PC-9 (cell line): ENCODE data around the gene BORCS5.

Experiments
- EZH2 ChIP-seq: fragments of 200-600 bp; sonication (generic); IDR thresholded peaks from 2 replicates; pipeline ENCODE4 v1.8.0; 2017; ENCODE audit warnings: antibody characterized with exemption, low read depth
- TF ChIP-seq, protein P1 (sequence below): fragments of 200-600 bp; sonication (generic); conservative IDR thresholded peaks from 2 replicates; pipeline ENCODE4 v1.6.1; 2017; ENCODE audit warnings: mixed run types, antibody characterized with exemption, mild to moderate bottlenecking, moderate library complexity

DNA sequence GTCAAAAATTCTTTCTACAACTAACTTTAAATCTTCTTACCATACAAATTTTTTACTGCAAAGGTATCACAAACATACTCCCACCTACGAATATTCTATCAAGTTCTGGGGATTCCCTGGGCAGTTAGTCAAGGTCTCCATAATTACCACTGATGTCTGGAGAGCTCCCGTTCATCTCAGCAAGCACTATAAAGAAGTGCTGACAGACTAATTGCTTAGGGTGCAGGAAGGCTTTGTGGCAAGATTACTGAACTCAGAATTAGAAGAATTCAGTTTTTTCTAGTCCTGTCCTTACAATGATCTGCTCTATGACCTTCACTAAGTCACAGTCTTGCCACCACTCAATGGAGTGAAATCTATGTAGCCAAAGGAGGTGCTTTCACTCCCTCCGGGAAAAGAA is 144.2 kb downstream of the BORCS5 start:
- TF ChIP-seq, protein P1, sequence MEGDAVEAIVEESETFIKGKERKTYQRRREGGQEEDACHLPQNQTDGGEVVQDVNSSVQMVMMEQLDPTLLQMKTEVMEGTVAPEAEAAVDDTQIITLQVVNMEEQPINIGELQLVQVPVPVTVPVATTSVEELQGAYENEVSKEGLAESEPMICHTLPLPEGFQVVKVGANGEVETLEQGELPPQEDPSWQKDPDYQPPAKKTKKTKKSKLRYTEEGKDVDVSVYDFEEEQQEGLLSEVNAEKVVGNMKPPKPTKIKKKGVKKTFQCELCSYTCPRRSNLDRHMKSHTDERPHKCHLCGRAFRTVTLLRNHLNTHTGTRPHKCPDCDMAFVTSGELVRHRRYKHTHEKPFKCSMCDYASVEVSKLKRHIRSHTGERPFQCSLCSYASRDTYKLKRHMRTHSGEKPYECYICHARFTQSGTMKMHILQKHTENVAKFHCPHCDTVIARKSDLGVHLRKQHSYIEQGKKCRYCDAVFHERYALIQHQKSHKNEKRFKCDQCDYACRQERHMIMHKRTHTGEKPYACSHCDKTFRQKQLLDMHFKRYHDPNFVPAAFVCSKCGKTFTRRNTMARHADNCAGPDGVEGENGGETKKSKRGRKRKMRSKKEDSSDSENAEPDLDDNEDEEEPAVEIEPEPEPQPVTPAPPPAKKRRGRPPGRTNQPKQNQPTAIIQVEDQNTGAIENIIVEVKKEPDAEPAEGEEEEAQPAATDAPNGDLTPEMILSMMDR = no peak
- no peak for TF ChIP-seq EZH2
